GM21717 (cell line): ENCODE data around the gene PRDM16.

Source experiments
- ATAC-seq: cut with Tn5 transposase; IDR thresholded peaks from one replicate; pipeline ENCODE4 v1.9.1; 2021; ENCODE audit warnings: mild to moderate bottlenecking, moderate library complexity; ENCODE audit not compliant: unreplicated experiment

The PRDM16 gene

DNA sequence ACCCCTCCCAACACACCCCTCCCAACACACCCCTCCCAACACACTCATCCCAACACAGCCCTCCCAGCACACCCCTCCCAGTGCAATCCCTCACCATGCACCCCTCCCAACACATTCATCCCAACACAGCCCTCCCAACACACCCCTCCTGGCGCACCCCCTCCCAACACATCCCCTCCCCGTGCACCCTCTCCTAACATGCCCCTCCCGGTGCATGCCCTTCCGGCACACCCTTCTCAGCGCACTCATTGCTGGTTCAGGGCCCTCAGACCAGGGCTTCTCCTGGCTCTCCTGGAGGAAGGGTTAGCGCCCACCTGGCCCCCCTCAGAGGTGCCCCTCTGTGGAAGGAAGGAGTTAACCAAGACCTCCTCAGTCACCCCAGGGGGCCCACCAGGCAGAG, 310.9 kb downstream of the PRDM16 start:
- ATAC-seq, result no peak

DNA sequence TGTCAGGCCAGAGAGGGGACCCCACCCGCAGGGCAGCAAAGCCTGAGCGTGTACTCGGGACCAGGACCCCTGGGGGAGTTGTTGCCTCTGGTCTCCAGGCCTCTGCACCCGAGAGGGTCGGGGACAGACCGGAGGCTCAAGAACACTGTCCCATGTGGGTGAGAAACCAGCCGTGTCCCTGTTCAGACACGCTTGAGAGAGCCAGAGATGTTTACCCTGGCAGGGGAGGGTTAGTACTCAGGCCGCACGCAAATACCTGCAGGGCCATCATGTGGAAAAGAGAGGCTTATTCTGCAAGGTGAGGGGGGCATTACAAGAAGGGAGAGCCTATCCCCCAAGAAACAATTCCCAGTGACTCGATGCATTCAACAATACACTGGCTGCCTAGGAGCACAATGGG, 311.5 kb downstream of the PRDM16 start:
- no peak for ATAC-seq

DNA sequence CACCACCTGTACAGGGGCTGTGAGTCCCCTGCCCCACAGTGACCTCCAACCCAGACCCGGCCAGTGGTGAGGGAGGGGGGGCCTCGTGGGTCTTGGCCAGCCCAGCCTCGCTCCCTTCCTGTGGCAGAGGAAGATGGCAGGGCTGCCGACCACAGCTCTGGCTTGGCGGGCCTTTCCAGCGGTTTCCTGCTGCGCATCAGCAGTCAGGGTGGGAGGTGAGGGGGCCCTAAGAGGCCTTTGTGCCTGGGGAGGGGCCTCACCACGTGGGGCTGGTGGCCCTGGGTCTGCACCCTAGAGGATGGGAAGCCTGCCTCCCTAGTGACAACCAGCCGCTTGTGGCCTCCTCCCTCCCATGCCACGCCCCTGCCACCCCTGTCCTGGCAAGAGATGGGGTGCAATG, 312.9 kb downstream of the PRDM16 start:
- no peak for ATAC-seq

DNA sequence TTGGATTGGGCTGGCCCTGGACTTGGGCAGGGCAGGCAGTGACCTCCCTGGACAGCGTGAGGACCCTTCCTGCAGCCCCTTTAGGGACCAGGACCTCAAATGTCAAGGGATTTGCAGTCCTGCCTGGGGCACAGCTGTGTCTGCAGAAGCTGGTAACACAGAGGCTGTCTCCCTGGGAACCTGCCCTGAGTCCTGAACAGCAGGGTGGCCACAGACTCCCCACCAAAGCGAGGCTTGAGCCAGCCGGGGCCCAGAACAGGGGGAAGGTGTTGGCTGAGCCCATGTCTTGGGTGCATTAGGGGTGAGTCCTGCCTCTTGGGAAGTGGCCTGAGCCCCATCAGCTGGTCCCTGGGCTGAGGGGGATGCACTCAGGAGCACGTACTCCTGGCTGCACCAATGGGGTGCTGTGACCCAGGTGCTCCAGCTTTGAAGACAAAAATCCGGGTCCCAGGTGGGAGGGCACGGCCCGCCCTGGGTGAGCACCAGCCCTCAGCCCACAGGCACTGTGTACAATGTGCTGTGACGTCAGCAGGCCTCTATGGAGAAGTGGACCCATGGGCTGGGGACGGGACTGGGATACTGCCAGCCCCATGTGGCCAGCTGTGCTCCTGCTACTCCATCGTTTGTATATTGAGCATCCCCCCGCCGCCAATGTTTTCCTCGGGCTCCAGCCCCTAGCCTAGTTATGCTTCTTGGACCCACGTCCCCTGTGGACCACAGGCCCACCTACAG, 313.5 kb downstream of the PRDM16 start:
- ATAC-seq, result no peak

DNA sequence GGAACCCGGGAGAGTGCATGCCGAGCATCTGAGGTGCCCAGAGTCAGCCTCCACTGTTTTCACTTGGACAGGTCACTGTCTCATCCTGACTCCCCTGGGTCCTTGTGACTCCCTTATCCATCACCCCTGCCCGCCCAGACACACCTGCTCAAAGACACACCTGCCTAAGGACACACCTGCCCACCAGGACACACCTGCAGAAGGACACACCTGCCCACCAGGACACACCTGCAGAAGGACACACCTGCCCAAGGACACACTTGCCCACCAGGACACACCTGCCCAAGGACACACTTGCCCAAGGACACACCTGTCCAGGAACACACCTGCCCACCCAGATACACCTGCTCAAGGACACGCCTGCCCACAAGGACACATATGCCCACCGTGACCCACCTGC, 314.7 kb downstream of the PRDM16 start:
- no peak for ATAC-seq

DNA sequence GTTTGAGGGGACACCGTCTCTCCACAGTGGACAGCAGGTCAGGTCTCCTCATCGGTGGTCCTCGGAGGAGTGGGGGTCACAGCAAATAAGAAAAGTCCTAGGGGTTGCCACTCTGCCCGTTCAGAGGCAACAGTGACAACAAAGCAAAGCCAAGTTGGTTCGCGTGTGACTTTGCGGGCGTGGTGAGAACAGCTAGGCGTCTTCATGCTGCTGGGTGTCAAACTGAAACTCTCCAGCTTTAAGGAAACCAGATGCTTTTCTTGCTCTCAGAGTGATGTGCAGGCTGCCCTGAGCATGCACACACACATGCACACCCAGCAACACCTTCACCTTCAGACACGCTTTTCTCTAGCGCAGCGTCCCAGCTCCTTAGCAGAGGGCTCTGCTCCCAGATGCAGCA, 315.4 kb downstream of the PRDM16 start:
- no peak for ATAC-seq

DNA sequence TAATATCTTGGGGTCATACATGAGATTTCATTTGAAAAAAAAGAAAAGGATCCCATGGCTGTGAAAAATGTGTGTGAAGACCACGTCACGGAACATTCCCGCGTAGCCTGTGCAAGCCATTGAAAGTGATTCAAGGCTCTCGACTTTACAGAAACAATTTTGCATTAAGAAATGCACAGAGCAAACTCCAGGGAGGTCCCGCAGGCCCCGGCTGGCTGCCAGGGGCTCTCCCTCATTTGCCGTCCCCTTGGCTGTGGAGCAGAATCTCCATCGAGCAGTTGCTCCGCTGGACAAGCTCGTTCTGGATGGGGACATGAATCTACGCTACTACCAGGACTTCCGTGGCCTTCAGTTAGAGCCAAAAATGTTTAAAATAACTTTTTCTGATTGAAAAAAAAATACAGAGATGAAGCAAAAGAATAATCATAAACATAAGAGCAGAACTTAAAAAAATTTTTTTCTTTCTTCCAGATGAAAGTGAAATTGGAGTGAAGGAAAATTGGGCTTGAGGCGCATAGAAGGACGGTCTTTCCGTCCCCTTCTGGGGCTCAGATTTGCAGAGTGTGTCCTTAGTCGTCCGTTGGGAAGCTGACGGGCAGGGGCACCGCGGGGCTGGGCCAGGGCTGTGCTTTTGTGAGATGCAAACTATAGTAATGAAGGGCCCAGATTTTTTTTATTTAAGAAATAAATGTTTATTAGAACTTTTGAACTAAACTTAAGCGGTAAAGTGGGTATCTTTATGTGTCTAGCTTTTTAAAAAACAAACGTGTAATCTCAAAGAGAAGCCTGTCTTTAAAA, 317.4 kb downstream of the PRDM16 start:
- ATAC-seq, result no peak

DNA sequence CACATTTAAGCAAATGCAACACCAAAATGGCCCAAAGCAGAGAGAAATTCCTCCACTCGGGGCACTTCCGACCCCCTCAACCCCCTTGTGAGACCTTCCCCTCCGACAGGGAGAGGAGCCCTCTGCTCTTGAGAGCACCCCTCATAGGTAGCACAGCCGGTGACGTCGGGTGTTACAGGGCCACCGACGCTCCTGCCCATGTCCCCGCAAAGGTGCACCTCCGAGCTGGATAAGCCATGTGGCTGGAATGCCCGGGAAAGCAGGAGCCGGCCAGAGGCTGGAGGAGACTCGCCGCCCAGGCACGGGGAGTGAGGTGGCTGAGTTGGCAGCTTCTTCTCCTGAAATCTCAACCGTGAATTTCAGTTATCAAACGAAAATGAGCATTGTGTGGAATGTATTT, 318.4 kb downstream of the PRDM16 start:
- ATAC-seq, result no peak

DNA sequence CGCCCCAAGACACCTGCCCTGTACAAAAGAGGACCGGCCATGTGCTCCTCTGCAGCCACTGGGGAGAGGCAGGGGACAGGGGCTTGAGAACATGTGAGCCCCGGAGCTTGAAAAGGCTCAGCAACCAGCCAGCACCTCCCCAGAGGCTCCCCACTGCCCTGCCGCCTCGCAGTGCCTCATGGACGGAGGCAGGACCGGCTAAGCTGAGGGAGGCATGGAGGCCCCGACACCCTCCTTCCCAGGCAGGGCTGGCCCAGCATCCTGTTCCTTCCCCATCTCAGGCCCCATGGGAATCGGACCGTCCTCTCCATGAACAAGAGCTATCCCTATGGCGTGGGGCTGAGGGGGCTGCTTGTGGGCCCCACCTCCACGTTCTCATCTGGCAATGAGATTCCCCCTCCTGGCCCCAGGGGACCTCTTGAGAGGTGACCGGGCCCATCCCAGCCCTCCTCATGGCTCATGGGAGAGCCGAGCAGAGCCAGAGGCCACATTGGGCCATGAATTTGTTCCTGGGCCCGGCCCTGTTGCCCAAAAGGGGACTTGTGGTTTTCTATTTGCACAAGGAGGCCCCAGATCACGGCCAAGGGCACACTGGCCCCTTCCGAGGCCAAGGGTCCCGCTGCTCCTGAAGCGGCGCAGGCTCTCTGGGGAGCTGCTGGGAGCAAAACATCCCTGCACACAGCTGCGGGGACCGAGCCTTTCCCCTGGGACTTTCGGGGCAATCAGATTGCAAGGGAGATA, 320.3 kb downstream of the PRDM16 start:
- no peak for ATAC-seq

DNA sequence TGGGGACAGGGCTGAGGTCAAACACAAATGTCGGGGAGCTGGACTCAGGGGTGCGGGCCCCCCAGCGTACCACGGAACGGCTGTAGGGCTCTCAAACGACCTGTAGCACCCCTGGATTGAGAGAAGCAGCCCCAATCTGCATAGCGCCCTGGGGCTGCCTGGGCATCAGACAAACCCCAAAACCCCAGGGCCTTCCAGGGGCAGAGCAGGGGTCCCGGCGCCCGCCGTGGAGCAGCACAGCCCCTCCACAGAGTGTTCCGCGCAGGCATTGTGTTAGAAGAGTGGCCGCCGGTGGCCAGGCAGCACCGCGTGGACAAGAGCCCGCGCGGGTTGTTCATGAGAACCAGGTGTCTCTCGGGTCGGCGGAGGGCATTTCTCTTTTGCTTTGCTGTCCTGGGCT, 321.3 kb downstream of the PRDM16 start:
- ATAC-seq, result no peak

DNA sequence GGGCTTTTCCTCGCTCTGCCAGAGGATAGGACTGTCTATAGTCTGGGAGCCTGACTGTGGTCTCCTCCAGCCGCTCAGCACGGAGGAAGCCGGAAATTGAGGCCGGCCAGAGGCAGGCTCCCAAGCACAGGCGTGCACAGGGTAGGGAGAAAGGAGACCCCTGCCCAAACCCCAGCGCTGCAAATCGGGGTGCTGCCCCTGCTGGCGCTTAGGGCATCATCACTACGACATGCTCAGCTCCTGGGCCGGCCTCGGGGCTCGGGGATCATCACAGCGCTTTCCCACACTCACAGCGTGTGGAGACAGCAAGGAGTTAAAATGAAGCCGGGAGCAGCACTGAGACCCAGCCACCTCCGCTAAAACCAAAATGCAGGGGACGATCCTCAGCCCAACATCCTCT, 322.7 kb downstream of the PRDM16 start:
- no peak for ATAC-seq

DNA sequence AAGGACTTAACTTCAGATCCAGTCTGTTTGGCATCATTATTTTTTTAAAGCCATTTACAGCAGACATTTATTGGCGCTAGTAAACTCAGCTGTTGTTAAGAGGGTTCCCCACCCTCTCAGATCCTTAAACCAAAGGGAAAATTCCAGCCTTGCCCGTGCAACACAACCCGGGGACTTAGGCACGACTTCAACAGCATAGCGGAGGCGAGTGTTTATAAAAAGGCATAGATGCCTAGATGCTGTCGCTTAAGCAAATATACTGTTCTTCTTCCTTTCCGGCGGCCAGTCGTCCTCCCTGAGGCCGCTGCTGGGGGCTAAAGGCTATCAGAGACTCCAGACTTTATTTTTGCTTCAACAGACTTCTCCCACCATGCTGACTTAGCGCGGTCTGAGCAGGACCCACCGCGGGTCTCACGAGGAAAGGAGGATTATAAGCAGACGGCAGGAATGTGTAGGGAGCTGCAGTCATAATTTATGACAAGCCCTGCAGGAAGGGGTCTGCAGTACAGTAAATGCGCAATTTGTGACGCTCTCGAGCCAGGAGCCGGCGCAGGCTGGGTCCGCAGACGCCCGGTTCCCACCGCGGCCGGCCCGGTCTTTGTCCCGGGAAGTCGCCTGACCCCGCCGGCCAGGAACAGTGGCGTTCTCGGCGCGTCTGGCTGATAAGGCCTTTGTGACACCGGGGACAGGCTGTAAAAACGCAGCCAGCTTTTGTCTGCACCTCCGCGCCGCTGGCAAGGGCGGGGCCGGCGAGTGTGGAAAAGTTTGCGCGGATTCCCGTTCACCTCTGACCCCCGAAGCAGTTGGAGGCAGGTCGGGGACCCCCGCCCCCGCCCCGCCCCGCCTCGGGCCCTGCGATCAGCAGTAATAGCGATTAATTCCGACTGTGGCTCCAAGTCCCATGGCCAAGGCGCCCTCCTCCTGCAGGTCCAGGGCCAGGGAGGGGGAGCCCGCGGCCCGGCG, 324.3 kb downstream of the PRDM16 start:
- no peak for ATAC-seq

DNA sequence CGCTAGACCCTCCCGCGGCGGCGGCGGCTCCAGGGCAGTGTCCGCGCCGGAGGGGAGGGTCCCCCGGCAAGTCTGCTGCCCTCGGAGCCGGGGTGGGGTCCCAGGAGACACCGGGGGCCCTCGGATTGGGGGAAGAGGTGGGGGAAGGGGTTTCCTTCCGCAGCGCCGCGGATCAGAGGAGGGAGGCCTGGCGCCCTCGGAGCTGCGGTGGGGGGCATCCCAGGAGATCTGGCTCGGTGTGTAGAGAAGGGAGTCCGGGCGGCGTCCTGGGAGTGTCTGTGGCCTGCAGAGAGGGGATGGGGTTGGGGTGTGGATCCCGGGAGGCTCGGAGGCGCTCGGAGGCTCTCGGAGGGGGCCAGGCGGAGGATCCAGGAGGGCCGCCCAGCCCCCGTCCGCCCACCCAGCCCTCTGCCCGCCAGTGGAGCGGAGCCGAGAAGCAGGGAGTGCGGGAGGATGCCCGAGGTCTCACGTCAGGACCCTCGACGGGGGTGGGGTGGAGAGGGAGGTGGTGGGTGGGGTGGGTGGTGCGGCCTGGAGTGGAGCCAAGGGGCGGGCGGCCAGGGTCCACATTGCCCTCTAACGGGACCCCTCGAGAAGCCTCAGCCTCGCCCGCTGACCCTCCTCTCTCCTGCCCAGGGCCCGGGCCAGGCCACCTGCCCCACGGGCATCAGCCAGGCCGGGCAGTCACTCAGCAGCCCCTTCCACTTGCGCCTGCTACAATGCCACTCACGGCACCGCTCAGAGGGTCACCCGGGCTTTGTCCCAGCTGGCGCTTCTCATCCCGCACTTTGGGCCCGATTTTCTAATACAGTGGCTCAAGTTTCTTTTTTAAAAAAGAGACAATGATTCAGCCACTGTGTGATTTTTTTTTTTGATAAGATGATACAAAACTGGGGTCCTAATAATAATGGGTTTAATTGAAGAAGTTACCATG, 325.3 kb downstream of the PRDM16 start:
- ATAC-seq, result no peak

DNA sequence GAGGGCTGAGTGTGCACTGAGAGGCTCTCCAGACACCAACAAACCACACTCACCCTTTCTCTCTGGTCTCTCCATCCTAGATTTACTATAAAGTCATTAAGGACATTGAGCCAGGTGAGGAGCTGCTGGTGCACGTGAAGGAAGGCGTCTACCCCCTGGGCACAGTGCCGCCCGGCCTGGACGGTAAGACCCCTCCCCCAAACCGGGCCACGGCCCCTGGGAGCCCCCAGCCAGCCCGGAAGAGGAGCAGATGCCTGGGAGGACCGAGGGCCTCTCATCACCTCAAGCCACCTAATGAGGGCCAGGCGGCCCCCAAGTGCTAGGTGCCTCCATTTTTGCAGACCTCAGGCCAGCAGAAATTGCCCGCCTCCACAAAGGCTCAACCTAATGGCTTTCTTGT, 327.4 kb downstream of the PRDM16 start:
- ATAC-seq, result no peak

DNA sequence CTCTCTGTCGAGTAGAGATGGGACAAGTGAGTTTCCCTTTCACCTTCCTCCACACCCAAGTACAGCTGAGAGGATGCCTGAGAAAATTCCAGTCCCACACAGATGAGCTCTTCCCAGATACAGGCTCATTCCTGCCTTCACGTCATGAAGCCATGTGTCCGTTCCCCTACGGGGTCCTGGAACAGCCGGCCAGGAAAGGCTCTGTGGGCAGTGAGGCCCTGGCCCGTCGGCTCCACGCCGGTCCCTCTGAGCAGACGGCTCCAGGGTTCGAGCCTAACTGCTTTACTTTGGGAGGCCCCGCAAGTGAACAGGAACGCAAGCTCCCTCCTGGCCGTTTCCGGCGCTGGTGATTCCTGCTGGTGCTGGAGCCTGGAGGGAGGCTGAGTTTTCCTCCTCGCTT, 328.3 kb downstream of the PRDM16 start:
- no peak for ATAC-seq

DNA sequence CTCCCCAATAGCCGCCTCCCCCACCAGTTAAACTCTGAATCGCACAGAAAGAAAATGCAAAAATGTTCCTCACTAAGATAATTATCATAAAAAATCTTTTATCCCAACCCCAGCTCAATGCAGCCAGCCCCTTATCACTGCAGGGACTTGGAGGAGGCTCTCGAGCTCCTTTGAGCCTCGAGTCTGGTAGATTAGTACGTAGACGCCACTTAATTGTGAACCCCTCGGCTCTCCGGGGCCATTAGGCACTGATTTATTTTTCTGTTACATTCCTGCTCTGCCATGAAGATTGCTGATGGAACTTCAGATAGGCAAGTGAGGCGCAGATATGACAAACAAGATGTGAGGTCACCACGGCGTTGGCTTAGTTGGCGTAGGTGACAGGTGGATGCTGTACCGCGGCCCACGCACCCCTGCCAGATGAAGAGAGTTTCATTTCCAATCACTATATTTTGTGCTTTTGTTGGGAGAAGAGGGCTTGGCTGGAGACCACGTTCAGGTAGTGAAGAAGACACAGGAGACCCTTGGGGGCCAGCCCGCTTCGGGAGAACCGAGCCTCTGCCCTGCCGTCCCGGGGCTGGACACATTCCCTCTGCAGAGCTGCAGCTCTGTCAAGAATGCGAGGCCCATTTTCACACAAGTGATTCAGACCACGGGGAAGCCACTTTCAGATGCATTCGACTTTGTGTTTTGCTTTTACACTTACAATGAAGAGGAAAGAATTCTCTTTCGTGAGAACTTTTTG, 329.6 kb downstream of the PRDM16 start:
- no peak for ATAC-seq

DNA sequence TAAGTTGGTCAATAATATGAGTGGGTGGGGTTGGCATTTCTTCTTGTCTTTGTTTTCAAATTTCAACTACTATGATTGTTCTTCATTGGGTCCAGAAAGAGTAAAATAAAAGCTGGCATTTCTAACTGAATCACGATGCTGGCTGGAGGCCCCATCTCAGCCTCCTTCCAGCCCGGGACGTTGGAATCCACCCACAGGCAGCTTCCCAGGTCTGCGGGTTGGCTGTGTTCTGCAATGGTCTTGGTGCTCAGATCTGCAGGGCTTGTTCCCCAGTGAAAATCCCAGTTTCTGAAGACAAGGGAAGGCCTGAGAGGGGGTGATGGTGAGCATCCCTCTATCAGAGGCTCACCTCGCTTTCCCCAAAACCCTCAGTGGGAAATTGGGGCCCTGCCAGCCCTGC, 330.7 kb downstream of the PRDM16 start:
- ATAC-seq, result no peak

DNA sequence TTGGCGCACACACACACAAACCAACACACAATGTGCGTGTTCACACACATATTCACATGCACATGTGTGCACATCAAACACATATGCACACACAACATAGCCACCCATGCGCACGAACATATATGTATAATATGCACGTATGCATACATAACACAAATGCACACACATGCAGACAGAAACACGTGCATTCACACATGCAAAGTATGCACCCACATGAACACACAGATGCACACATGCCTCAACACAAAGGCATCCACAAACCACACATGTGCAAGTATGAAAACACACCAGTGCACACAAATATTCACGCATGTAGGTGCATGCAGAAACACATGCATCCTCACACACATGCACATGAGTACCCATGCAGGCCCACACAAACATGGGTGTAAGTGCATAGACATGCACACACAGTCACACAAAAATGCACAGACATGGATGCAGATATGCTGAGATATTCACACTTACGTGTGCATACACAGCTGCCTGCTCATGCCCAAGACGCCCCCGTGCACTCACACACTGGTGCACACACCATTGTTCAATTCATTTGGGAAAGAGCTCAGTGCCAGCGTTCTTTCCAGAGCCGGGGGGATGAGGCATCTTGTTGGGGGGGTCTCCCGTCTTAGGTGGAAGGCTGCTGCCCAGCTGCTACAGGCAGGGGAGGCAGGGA, 332.7 kb downstream of the PRDM16 start:
- ATAC-seq, result no peak
